ENCODE results near the gene ALDH1L2.
"Not testable (repeated sequence)": the region's sequence is repeated elsewhere in the genome, so short reads cannot be mapped to it uniquely, and the experiment has no call there.

ALDH1L2 gene

DNA sequence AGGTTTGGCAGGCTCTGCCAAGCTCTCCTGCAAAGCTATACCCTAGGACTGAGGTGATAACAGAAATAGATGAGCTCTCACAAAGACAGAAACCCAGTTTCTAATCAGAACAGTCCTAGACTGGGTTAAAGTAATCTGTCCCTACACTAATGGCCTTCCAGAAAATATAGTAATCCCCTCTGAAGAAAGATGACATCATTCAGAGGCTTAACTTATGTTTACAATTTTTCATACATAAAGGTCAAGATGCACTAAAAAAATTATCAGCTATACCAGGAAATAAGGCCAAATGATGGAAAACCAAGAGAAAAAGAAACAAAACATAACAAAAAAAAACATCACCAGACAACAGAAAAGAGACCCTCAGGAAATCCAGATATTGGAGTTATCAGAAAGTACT, 18.4 kb upstream of the ALDH1L2 start:
- Histone ChIP-seq H3K9ac (ENCODE audit: low read depth, low read length) (no peak overlapping the region), H3K4me3 (ENCODE audit: low read length) (no peak overlapping the region), H3K4me2 (ENCODE audit: low read length) (no peak overlapping the region), H3K36me3 (ENCODE audit: insufficient read depth, low read length) (no peaks in the 10 kb centered on the region), H3K4me1 (ENCODE audit: control insufficient read depth, insufficient read depth, low read length) (peaks cover 6% of the 10 kb centered on the region), H3K9me3 (replicated peaks; ENCODE audit: low read length) (no peaks in the 10 kb centered on the region), H3K27me3 (ENCODE audit: control insufficient read depth, insufficient read depth, low read length) (peaks cover 4% of the 10 kb centered on the region)

DNA sequence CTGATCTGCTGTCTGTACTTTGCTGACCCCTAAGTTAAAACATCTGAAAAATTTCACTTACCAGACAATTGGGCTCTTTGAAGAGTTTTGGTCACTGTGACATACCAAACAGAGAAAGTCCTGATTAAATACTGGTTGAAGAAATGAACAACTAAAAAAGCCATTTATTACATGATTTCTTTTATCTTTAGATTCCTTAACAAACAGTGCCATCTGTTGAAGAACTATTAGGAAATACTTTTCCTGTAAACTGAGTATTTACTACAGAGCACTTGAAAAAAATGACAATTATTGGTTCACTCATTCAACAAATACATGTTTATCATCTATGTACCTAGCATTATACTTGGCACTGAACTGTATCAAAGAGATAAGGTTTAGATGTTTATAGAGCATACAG, 16.7 kb upstream of the ALDH1L2 start:
- H3K4me3 ChIP-seq (ENCODE audit: low read length): no peak overlapping the region
- H3K4me2 ChIP-seq (ENCODE audit: low read length): peak overlapping the region; percentile 50
- H3K4me1 ChIP-seq (ENCODE audit: control insufficient read depth, insufficient read depth, low read length): peaks cover 6% of the 10 kb centered on the region
- no peak overlapping the region for H3K9ac ChIP-seq (ENCODE audit: low read depth, low read length)
- H3K9me3 ChIP-seq (replicated peaks; ENCODE audit: low read length): no peaks in the 10 kb centered on the region
- peaks cover 4% of the 10 kb centered on the region for H3K27me3 ChIP-seq (ENCODE audit: control insufficient read depth, insufficient read depth, low read length)
- no peaks in the 10 kb centered on the region for H3K36me3 ChIP-seq (ENCODE audit: insufficient read depth, low read length)

DNA sequence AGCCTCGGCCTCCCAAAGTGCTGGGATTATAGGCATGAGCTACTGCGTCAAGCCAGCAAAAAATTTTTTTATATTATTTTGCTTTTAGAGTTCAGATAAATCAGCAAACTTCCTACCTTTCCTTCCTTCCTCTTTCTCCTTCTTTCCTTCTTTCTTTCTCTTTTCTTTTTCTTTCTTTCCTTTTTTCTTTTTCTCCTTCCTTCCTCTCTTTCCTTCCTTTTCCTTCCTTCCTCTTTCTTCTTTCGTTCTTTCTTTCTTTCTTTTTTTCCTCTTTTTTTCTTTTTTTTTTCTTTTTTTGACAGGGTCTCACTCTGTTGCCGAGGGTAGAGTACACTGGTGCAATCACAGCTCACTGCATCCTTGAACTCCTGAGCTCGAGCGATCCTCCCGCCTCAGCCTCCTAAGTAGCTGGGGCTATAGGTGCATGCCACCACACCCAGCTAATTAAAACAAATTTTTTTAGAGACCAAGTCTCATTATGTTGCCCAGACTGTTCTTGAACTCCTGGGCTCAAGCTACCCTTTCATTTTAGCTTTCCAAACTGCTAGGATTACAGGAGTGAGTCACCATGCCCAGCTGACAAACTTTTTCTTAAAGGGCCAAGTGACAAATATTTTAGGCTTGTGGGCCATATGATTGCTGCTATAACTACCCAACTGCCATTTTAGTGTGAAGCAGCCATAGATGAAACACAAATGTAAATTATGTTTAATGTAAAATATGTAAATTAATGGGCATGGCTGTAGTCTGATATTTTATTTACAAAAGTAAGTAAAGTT, 16.1 kb upstream of the ALDH1L2 start:
- H3K4me2 ChIP-seq (ENCODE audit: low read length): peak overlapping the region; percentile 50
- H3K27me3 ChIP-seq (ENCODE audit: control insufficient read depth, insufficient read depth, low read length): peaks cover 4% of the 10 kb centered on the region
- H3K4me3 ChIP-seq (ENCODE audit: low read length): peak overlapping the region; percentile 44
- H3K9me3 ChIP-seq (replicated peaks; ENCODE audit: low read length): no peaks in the 10 kb centered on the region
- H3K4me1 ChIP-seq (ENCODE audit: control insufficient read depth, insufficient read depth, low read length): peaks cover 6% of the 10 kb centered on the region
- H3K36me3 ChIP-seq (ENCODE audit: insufficient read depth, low read length): no peaks in the 10 kb centered on the region
- H3K9ac ChIP-seq (ENCODE audit: low read depth, low read length): no peak overlapping the region

DNA sequence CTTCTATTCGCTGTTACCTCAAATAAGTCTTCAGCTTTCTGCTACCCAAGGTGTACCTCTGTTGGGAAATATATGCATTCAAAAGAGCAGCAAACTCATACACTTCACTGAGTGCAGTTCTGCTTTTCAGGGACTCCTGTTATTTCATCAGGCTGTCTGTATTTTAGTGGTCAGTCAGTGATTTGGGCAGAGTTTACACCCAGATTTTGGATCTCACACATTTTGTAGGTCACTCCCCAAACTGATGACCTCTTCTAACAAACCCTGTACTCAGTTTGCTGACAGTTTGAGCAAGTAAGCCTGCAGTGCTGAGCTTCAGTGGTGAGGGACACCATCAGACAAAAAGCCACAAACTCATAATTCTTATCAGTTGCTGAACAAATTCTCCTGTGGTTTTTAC, 15.1 kb upstream of the ALDH1L2 start:
- no peak overlapping the region for H3K9ac ChIP-seq (ENCODE audit: low read depth, low read length)
- H3K4me3 ChIP-seq (ENCODE audit: low read length): no peak overlapping the region
- no peaks in the 10 kb centered on the region for H3K9me3 ChIP-seq (replicated peaks; ENCODE audit: low read length)
- no peaks in the 10 kb centered on the region for H3K36me3 ChIP-seq (ENCODE audit: insufficient read depth, low read length)
- H3K27me3 ChIP-seq (ENCODE audit: control insufficient read depth, insufficient read depth, low read length): peaks cover 4% of the 10 kb centered on the region
- H3K4me2 ChIP-seq (ENCODE audit: low read length): no peak overlapping the region
- H3K4me1 ChIP-seq (ENCODE audit: control insufficient read depth, insufficient read depth, low read length): peaks cover 6% of the 10 kb centered on the region

DNA sequence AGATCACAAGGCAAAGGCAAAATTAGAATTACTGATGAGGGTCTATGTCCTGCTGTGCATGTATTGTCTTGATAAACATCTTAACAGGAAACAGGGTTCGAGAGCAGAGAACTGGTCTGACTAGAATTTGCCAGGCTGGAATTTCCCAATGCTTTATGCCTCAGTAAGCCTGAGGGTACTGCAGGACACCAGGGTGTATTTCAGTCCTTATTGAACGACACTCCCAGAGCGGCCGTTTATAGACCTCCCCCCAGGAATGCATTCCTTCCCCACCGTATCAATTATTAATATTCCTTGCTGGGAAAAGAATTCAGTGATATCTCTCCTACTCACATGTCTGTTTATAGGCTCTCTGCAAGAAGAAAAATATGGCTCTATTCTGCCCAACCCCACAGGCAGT, 11.1 kb upstream of the ALDH1L2 start:
- H3K36me3 ChIP-seq (ENCODE audit: insufficient read depth, low read length); H3K9me3 ChIP-seq (replicated peaks; ENCODE audit: low read length); H3K9ac ChIP-seq (ENCODE audit: low read depth, low read length); H3K4me3 ChIP-seq (ENCODE audit: low read length); H3K4me2 ChIP-seq (ENCODE audit: low read length); H3K4me1 ChIP-seq (ENCODE audit: control insufficient read depth, insufficient read depth, low read length): not testable (repeated sequence)
- peaks cover 20% of the 10 kb centered on the region for H3K27me3 ChIP-seq (ENCODE audit: control insufficient read depth, insufficient read depth, low read length)

DNA sequence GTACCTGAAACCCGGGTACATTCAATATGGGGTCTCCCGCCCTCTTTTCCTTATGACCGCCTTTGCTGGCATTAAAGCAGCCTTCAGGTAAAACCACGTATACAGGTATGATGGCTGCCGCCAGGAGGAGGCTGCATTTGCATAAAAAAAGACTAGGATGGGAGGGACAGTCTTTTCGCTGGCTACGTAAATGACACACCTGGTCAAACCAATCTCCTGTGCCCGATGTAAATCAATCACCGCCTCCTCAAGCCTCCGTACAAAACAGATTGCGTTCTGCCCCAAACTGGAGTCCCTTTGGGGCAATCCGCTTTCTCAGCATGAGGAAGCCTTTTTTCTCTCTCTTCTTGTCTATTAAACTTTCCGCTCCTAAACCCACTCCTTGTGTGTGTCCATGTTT, 8.1 kb upstream of the ALDH1L2 start:
- H3K4me2 ChIP-seq (ENCODE audit: low read length): no peak overlapping the region
- no peak overlapping the region for H3K9ac ChIP-seq (ENCODE audit: low read depth, low read length)
- H3K36me3 ChIP-seq (ENCODE audit: insufficient read depth, low read length): no peaks in the 10 kb centered on the region
- no peaks in the 10 kb centered on the region for H3K4me1 ChIP-seq (ENCODE audit: control insufficient read depth, insufficient read depth, low read length)
- no peaks in the 10 kb centered on the region for H3K9me3 ChIP-seq (replicated peaks; ENCODE audit: low read length)
- H3K27me3 ChIP-seq (ENCODE audit: control insufficient read depth, insufficient read depth, low read length): peaks cover 20% of the 10 kb centered on the region
- no peak overlapping the region for H3K4me3 ChIP-seq (ENCODE audit: low read length)

DNA sequence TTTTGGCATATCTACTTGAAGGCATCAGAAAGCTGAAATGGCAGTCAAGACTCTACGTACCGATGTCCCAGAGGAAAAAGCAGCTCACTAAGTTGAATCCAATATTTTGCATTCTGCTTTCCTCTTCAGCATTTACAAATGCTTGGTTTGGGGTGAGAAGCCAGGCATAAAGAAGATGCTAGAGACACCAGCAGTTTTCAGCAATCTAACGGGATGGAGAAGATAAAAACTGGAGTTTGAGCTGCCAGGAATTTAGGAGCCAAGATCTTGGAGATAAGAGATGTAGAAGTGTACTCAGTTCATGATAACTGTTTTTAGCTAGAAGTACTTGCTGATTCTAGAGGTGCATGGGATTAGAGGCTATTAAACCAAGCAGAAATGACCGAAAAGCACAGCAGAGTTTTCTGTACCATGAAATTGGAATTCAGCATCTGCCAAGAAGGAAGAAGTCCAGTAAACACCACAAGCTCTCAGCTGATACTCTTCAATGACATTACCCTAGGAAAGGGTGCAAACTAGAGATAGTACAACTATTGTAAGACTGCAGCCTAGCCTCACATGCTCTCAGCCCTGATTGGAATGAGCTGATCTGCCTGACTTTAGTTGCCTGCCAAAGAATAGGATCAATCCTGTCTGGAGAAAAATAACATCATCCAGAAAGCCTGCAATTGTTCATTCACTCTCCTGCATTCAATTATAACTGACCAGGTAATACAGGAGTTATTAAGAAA, 7.4 kb upstream of the ALDH1L2 start:
- H3K4me2 ChIP-seq (ENCODE audit: low read length): no peak overlapping the region
- no peaks in the 10 kb centered on the region for H3K36me3 ChIP-seq (ENCODE audit: insufficient read depth, low read length)
- no peak overlapping the region for H3K4me3 ChIP-seq (ENCODE audit: low read length)
- no peaks in the 10 kb centered on the region for H3K9me3 ChIP-seq (replicated peaks; ENCODE audit: low read length)
- no peak overlapping the region for H3K9ac ChIP-seq (ENCODE audit: low read depth, low read length)
- no peaks in the 10 kb centered on the region for H3K4me1 ChIP-seq (ENCODE audit: control insufficient read depth, insufficient read depth, low read length)
- peaks cover 20% of the 10 kb centered on the region for H3K27me3 ChIP-seq (ENCODE audit: control insufficient read depth, insufficient read depth, low read length)

DNA sequence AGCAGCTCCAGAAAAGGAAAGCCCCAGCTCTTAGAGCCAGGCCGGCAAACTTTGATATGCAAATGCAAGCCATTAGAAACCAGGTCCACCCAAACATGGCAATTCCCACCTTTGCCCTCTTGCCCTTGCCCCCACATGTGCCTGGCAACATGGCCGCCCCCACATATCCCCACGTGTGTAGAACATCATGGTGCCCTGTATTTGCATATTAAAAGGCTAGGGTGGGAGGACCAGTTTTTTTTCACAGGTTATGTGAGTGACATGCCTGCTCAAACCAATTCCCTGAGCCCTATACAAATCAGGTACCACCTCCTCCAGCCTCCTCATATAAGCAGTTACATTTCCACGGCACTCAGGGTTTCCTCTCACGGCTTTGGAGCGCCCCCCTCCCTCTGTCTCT, 6.1 kb upstream of the ALDH1L2 start:
- no peak overlapping the region for H3K4me2 ChIP-seq (ENCODE audit: low read length)
- H3K4me1 ChIP-seq (ENCODE audit: control insufficient read depth, insufficient read depth, low read length): no peaks in the 10 kb centered on the region
- no peaks in the 10 kb centered on the region for H3K9me3 ChIP-seq (replicated peaks; ENCODE audit: low read length)
- no peak overlapping the region for H3K4me3 ChIP-seq (ENCODE audit: low read length)
- H3K27me3 ChIP-seq (ENCODE audit: control insufficient read depth, insufficient read depth, low read length): peaks cover 20% of the 10 kb centered on the region
- H3K36me3 ChIP-seq (ENCODE audit: insufficient read depth, low read length): no peaks in the 10 kb centered on the region
- no peak overlapping the region for H3K9ac ChIP-seq (ENCODE audit: low read depth, low read length)

DNA sequence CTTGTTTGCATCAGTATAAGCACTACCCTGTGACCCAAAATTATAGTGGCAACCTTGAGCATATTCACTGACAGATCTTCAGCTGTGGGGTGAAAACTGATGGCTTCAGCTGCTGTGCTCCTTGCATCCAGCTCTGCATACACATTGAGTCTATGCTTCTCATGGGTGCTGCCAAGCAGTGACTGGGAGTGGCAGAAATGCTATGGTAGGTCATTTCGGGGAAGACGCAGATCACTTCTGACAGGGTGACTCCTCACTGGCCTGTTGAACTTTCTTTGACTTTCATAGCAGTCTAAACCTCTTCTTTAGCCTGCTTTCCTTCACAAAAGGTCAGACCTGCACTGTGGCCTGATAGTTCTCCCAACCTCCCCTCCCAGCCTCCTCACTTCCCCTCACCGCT, 5.6 kb upstream of the ALDH1L2 start:
- no peak overlapping the region for H3K9ac ChIP-seq (ENCODE audit: low read depth, low read length)
- no peak overlapping the region for H3K4me2 ChIP-seq (ENCODE audit: low read length)
- H3K9me3 ChIP-seq (replicated peaks; ENCODE audit: low read length): no peaks in the 10 kb centered on the region
- H3K4me3 ChIP-seq (ENCODE audit: low read length): no peak overlapping the region
- no peaks in the 10 kb centered on the region for H3K36me3 ChIP-seq (ENCODE audit: insufficient read depth, low read length)
- no peaks in the 10 kb centered on the region for H3K4me1 ChIP-seq (ENCODE audit: control insufficient read depth, insufficient read depth, low read length)
- peaks cover 20% of the 10 kb centered on the region for H3K27me3 ChIP-seq (ENCODE audit: control insufficient read depth, insufficient read depth, low read length)

DNA sequence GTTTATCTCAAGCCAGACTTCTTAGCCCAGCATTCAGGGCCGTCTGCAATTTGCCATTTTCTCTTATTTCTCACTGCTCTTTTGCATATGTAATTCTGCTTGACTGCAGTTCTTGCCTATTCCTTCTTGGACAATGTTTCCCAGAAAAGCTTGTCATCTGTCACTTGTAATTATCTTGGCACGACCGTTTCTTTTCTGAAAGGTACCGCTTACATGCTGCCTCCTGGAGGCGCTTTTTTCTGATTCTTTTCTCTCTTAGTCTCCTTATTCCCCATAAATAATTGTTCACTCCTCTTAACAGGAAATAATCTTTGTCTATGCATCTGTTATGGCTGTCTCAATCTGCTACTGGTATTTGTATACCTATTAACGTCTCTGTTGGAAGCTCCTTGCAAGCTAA, 1.2 kb upstream of the ALDH1L2 start:
- Histone ChIP-seq H3K4me2 (ENCODE audit: low read length) (no peak overlapping the region), H3K36me3 (ENCODE audit: insufficient read depth, low read length) (no peaks in the 10 kb centered on the region), H3K9ac (ENCODE audit: low read depth, low read length) (no peak overlapping the region), H3K4me3 (ENCODE audit: low read length) (no peak overlapping the region), H3K27me3 (ENCODE audit: control insufficient read depth, insufficient read depth, low read length) (peaks cover 4% of the 10 kb centered on the region), H3K4me1 (ENCODE audit: control insufficient read depth, insufficient read depth, low read length) (peaks cover 8% of the 10 kb centered on the region), H3K9me3 (replicated peaks; ENCODE audit: low read length) (no peaks in the 10 kb centered on the region)

DNA sequence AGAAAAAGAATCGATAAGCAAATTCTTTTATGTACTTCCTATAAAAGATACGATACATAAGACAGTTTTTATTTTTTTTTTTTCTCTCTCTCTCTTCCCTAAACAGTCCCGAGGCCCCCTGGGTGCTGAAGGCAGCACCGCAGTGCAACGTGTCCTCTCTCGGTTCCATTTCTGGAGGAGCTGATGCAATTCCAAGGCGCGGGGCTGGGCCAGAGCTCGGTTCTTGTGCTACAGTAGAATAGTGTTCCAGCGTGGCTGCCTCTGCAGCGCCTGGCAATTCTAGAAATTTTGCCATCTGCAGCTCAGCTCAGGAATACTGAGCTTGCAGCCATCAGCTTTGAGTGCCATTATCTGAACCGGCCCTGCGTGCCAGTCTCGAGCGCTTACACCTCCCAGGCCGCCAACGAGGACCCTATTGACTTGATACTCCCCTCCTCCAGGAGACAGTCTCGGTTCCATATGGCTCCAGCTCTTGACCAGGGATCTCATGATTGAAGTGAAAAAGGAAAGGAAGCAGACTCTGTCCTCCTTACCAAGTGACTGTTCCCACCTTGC, 630 bp downstream of the ALDH1L2 start:
- Histone ChIP-seq H3K9ac (ENCODE audit: low read depth, low read length) (peak overlapping the region; percentile 82), H3K4me3 (ENCODE audit: low read length) (peak overlapping the region; percentile 84), H3K9me3 (replicated peaks; ENCODE audit: low read length) (no peaks in the 10 kb centered on the region), H3K36me3 (ENCODE audit: insufficient read depth, low read length) (no peaks in the 10 kb centered on the region), H3K27me3 (ENCODE audit: control insufficient read depth, insufficient read depth, low read length) (no peaks in the 10 kb centered on the region), H3K4me2 (ENCODE audit: low read length) (peak overlapping the region; percentile 93), H3K4me1 (ENCODE audit: control insufficient read depth, insufficient read depth, low read length) (peaks cover 8% of the 10 kb centered on the region)

All from skeletal muscle satellite cell (primary cell).